B cell (primary cell): ENCODE data around the gene MARCHF3.

Source experiments
- CTCF ChIP-seq: fragments of 200-600 bp; IDR thresholded peaks from one replicate; pipeline ENCODE4 v1.8.0; 2022; ENCODE audit warnings: antibody characterized with exemption, mild to moderate bottlenecking
- EZH2 ChIP-seq: IDR thresholded peaks from 2 replicates; pipeline ENCODE4 v1.6.1; 2012; ENCODE audit warnings: borderline replicate concordance, low read depth, mild to moderate bottlenecking, moderate library complexity, low read length; ENCODE audit not compliant: insufficient read depth, poor library complexity, severe bottlenecking

DNA sequence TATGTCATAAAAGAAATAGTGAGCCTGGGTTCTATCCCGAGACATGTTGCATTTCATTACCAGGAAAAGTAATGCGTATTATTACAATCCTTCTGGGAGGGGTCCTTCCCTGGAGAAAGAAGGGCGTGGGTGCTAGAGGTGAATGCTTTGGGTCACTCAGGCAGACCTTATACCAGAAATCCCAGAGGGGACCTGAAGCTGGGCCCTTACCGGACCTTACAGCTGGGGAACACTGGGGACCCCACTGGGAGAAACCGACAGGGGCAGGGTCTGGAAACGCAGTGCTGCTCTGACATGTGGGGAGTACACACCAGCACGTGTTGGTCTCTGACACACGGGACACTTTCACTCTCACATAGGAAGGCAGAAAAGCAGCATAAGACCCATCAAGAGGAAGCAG lies 182.1 kb downstream of the MARCHF3 start:
- TF ChIP-seq CTCF (no peak), EZH2 (no peak)
